ENCODE data around the gene MACROD2.

Gene MACROD2

GRCh38 chr20:15579688-15580087, 1584.4 kb downstream of the MACROD2 start:
- DNase-seq: no peak

- DNase-seq: no peak
Observed at GRCh38 chr20:15582146-15582760, 1586.9 kb downstream of the MACROD2 start.

- DNase-seq: no peak
Observed at GRCh38 chr20:15584507-15584906, 1589.2 kb downstream of the MACROD2 start.

- no peak for DNase-seq
Observed at GRCh38 chr20:15593081-15593480, 1597.8 kb downstream of the MACROD2 start.

- no peak for DNase-seq
Observed at GRCh38 chr20:15594158-15594695, 1598.9 kb downstream of the MACROD2 start.

GRCh38 chr20:15596220-15596890, 1601.0 kb downstream of the MACROD2 start:
- DNase-seq: no peak

GRCh38 chr20:15597306-15597705, 1602.0 kb downstream of the MACROD2 start:
- no peak for DNase-seq

- no peak for DNase-seq
Observed at GRCh38 chr20:15599961-15600360, 1604.6 kb downstream of the MACROD2 start.

GRCh38 chr20:15600565-15600964, 1605.2 kb downstream of the MACROD2 start:
- no peak for DNase-seq

- DNase-seq: no peak
Observed at GRCh38 chr20:15603506-15603905, 1608.2 kb downstream of the MACROD2 start.

GRCh38 chr20:15603978-15604805, 1608.9 kb downstream of the MACROD2 start:
- no peak for DNase-seq

- DNase-seq: no peak
Observed at GRCh38 chr20:15609921-15610320, 1614.6 kb downstream of the MACROD2 start.

GRCh38 chr20:15610787-15611186, 1615.5 kb downstream of the MACROD2 start:
- DNase-seq: no peak

- DNase-seq: no peak
Observed at GRCh38 chr20:15611541-15611940, 1616.2 kb downstream of the MACROD2 start.

- no peak for DNase-seq
Observed at GRCh38 chr20:15612198-15612597, 1616.9 kb downstream of the MACROD2 start.

GRCh38 chr20:15612769-15613168, 1617.5 kb downstream of the MACROD2 start:
- no peak for DNase-seq

- no peak for DNase-seq
Observed at GRCh38 chr20:15613530-15613929, 1618.2 kb downstream of the MACROD2 start.

- DNase-seq: no peak
Observed at GRCh38 chr20:15616626-15617025, 1621.3 kb downstream of the MACROD2 start.

GRCh38 chr20:15618110-15618509, 1622.8 kb downstream of the MACROD2 start:
- DNase-seq: no peak

GRCh38 chr20:15618912-15619311, 1623.6 kb downstream of the MACROD2 start:
- no peak for DNase-seq

GRCh38 chr20:15619341-15619740, 1624.0 kb downstream of the MACROD2 start:
- DNase-seq: no peak

- DNase-seq: no peak
Observed at GRCh38 chr20:15619816-15620215, 1624.5 kb downstream of the MACROD2 start.

- DNase-seq: no peak
Observed at GRCh38 chr20:15622368-15622767, 1627.1 kb downstream of the MACROD2 start.

- no peak for DNase-seq
Observed at GRCh38 chr20:15623215-15623614, 1627.9 kb downstream of the MACROD2 start.
